Epithelial cell of proximal tubule (primary cell): ENCODE measurements around the gene DENND1C. TPM values are rescaled to one million over a fixed set of nuclear protein-coding genes. Genes with fewer than 3 reads are reported as not detected.

Experiments
- DNase-seq: peaks from one replicate; pipeline ENCODE4 v3.0.0-alpha.2; 2011; ENCODE audit warnings: low read depth
- H3K4me3 ChIP-seq: 2 replicates; pipeline ENCODE4 v1.5.1; 2011; ENCODE audit warnings: low read depth, mild to moderate bottlenecking, low read length
- CTCF ChIP-seq: conservative IDR thresholded peaks from 2 replicates; pipeline ENCODE4 v1.5.1; 2012; ENCODE audit warnings: low read depth, mild to moderate bottlenecking, low read length
- total RNA-seq: library from RNA; depleted of rRNA; stranded (reverse); fragments of >200 nt; gene quantifications from 2 replicates; pipeline ENCODE4 v1.2.3, GENCODE V29; 2015

The DENND1C gene
- total RNA-seq, 1 donor from 2014 or later = 4.4 TPM

GRCh38 chr19:6495947-6496346, 14.4 kb upstream of the DENND1C start:
- no peak for DNase-seq
- H3K4me3 ChIP-seq = no peak overlapping the region

GRCh38 chr19:6494438-6495036, 12.9 kb upstream of the DENND1C start:
- no peak for TF ChIP-seq CTCF
- no peak for DNase-seq
- H3K4me3 ChIP-seq = no peak overlapping the region

More at GRCh38 chr19:6495947-6496346, 14.4 kb upstream of the DENND1C start:
- TF ChIP-seq CTCF = no peak

GRCh38 chr19:6491802-6492592, 10.4 kb upstream of the DENND1C start:
- no peak for DNase-seq
- H3K4me3 ChIP-seq = no peak overlapping the region
- no peak for TF ChIP-seq CTCF

GRCh38 chr19:6490134-6490533, 8.5 kb upstream of the DENND1C start:
- DNase-seq = no peak
- no peak overlapping the region for H3K4me3 ChIP-seq
- no peak for TF ChIP-seq CTCF

- TF ChIP-seq CTCF = no peak
Measured at GRCh38 chr19:6489278-6490061, 7.9 kb upstream of the DENND1C start.

GRCh38 chr19:6484831-6485230, 3.2 kb upstream of the DENND1C start:
- H3K4me3 ChIP-seq = no peak overlapping the region
- no peak for DNase-seq
- TF ChIP-seq CTCF = no peak

More at GRCh38 chr19:6489278-6490061, 7.9 kb upstream of the DENND1C start:
- no peak overlapping the region for H3K4me3 ChIP-seq
- no peak for DNase-seq
